ENCODE results near the gene BMP7. TPM values are rescaled to one million over a fixed set of nuclear protein-coding genes. Genes with fewer than 3 reads are reported as not detected.

BMP7 gene
- total and polyA plus RNA-seq, 2 of the 13 experiments (the other 11 are each of a cell fraction or from before 2014, with no cell fraction given): not detected

DNA sequence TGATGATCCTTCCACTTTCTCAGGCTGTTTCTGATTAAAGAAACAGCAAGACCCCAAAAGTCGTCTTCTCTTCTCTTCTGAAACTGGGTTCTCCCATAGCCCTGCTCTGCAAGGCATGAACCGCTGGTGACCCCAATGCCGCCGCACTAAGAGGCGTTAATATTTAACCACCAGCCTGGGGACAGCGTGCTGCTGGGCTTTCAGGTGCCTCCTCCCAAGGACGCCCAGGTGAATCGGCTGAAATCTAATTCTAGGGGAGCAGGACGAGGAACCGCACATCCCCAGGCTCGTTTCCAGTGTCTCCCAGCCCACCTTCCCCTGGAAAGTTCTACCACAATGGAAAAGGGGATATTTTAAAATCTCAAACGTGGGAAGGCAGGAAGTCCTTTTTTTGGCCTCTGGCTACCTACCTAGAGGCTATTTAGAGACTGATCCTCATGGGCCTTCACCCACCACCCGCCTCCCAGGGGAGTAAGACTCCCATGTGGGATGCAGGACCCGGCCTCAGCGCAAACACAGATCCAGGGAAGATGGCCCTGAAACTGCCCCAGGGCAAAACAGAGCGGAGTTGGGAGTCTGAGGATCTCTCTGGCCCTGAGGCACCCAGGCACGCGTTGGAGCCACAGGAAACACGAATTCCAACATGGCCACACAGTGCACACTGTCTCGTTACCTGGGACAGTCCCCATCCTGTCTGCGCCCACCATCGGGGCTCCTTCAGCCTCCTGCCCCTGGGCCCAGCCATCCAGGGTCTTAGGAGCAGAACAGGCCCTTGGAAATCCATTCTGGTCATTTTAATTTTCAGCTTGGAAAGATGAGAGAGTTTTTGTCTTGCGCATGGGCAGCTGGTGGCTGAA lies 56.2 kb downstream of the BMP7 start (continued):
- TF ChIP-seq ZNF816 (CRISPR knock-in tag; IDR thresholded peaks at IDR 0.05; ENCODE audit: borderline replicate concordance) (0 out of 2 replicates have a peak, but pooled peaks have one; percentile 40), ZNF547 (CRISPR knock-in tag; IDR thresholded peaks at IDR 0.05) (peak; percentile 58; the same call in 1 of the 2 replicates), HDAC1 (CRISPR knock-in tag; IDR thresholded peaks at IDR 0.05) (peak; percentile 44; the same call in 1 of the 2 replicates), SALL1 (CRISPR knock-in tag; IDR thresholded peaks at IDR 0.05) (peak; percentile 56; the same call in 1 of the 2 replicates), ZC3H4 (CRISPR knock-in tag; IDR thresholded peaks at IDR 0.05; ENCODE audit: borderline replicate concordance) (no peak), ZNF543 (CRISPR knock-in tag; IDR thresholded peaks at IDR 0.05) (0 out of 2 replicates have a peak, but pooled peaks have one; percentile 18), PHF21A (CRISPR knock-in tag; IDR thresholded peaks at IDR 0.05) (peak; percentile 53), RXRB (CRISPR knock-in tag; IDR thresholded peaks at IDR 0.05; ENCODE audit: borderline replicate concordance) (peak; percentile 58; the same call in 1 of the 2 replicates), FOXC1 (CRISPR knock-in tag; IDR thresholded peaks at IDR 0.05; ENCODE audit: borderline replicate concordance) (0 out of 2 replicates have a peak, but pooled peaks have one; percentile 42), ZSCAN30 (CRISPR knock-in tag; IDR thresholded peaks at IDR 0.05) (no peak), TCF7 (IDR thresholded peaks at IDR 0.05; ENCODE audit: low read depth) (no peak)
- TF ChIP-seq, protein P1, sequence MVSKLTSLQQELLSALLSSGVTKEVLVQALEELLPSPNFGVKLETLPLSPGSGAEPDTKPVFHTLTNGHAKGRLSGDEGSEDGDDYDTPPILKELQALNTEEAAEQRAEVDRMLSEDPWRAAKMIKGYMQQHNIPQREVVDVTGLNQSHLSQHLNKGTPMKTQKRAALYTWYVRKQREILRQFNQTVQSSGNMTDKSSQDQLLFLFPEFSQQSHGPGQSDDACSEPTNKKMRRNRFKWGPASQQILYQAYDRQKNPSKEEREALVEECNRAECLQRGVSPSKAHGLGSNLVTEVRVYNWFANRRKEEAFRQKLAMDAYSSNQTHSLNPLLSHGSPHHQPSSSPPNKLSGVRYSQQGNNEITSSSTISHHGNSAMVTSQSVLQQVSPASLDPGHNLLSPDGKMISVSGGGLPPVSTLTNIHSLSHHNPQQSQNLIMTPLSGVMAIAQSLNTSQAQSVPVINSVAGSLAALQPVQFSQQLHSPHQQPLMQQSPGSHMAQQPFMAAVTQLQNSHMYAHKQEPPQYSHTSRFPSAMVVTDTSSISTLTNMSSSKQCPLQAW (CRISPR knock-in tag; IDR thresholded peaks at IDR 0.05): peak; percentile 99
- TF ChIP-seq, protein P2, sequence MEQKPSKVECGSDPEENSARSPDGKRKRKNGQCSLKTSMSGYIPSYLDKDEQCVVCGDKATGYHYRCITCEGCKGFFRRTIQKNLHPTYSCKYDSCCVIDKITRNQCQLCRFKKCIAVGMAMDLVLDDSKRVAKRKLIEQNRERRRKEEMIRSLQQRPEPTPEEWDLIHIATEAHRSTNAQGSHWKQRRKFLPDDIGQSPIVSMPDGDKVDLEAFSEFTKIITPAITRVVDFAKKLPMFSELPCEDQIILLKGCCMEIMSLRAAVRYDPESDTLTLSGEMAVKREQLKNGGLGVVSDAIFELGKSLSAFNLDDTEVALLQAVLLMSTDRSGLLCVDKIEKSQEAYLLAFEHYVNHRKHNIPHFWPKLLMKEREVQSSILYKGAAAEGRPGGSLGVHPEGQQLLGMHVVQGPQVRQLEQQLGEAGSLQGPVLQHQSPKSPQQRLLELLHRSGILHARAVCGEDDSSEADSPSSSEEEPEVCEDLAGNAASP (CRISPR knock-in tag; IDR thresholded peaks at IDR 0.05; ENCODE audit: borderline replicate concordance): peak; percentile 18; the same call in 1 of the 2 replicates
- TF ChIP-seq, protein P3, sequence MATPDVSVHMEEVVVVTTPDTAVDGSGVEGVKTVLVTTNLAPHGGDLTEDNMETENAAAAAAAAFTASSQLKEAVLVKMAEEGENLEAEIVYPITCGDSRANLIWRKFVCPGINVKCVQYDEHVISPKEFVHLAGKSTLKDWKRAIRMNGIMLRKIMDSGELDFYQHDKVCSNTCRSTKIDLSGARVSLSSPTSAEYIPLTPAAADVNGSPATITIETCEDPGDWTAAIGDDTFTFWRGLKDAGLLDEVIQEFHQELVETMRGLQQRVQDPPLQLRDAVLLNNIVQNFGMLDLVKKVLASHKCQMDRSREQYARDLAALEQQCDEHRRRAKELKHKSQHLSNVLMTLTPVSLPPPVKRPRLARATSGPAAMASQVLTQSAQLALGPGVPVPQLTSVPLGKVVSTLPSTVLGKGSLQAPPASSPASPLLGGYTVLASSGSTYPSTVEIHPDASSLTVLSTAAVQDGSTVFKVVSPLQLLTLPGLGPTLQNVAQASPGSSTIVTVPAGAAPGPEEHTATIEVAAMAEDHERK (CRISPR knock-in tag; IDR thresholded peaks at IDR 0.05; ENCODE audit: low read depth): no peak
- TF ChIP-seq, protein P4, sequence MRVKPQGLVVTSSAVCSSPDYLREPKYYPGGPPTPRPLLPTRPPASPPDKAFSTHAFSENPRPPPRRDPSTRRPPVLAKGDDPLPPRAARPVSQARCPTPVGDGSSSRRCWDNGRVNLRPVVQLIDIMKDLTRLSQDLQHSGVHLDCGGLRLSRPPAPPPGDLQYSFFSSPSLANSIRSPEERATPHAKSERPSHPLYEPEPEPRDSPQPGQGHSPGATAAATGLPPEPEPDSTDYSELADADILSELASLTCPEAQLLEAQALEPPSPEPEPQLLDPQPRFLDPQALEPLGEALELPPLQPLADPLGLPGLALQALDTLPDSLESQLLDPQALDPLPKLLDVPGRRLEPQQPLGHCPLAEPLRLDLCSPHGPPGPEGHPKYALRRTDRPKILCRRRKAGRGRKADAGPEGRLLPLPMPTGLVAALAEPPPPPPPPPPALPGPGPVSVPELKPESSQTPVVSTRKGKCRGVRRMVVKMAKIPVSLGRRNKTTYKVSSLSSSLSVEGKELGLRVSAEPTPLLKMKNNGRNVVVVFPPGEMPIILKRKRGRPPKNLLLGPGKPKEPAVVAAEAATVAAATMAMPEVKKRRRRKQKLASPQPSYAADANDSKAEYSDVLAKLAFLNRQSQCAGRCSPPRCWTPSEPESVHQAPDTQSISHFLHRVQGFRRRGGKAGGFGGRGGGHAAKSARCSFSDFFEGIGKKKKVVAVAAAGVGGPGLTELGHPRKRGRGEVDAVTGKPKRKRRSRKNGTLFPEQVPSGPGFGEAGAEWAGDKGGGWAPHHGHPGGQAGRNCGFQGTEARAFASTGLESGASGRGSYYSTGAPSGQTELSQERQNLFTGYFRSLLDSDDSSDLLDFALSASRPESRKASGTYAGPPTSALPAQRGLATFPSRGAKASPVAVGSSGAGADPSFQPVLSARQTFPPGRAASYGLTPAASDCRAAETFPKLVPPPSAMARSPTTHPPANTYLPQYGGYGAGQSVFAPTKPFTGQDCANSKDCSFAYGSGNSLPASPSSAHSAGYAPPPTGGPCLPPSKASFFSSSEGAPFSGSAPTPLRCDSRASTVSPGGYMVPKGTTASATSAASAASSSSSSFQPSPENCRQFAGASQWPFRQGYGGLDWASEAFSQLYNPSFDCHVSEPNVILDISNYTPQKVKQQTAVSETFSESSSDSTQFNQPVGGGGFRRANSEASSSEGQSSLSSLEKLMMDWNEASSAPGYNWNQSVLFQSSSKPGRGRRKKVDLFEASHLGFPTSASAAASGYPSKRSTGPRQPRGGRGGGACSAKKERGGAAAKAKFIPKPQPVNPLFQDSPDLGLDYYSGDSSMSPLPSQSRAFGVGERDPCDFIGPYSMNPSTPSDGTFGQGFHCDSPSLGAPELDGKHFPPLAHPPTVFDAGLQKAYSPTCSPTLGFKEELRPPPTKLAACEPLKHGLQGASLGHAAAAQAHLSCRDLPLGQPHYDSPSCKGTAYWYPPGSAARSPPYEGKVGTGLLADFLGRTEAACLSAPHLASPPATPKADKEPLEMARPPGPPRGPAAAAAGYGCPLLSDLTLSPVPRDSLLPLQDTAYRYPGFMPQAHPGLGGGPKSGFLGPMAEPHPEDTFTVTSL (CRISPR knock-in tag; IDR thresholded peaks at IDR 0.05; ENCODE audit: borderline replicate concordance): 0 out of 2 replicates have a peak, but pooled peaks have one; percentile 47
- TF ChIP-seq, protein P5, sequence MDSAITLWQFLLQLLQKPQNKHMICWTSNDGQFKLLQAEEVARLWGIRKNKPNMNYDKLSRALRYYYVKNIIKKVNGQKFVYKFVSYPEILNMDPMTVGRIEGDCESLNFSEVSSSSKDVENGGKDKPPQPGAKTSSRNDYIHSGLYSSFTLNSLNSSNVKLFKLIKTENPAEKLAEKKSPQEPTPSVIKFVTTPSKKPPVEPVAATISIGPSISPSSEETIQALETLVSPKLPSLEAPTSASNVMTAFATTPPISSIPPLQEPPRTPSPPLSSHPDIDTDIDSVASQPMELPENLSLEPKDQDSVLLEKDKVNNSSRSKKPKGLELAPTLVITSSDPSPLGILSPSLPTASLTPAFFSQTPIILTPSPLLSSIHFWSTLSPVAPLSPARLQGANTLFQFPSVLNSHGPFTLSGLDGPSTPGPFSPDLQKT (CRISPR knock-in tag; IDR thresholded peaks at IDR 0.05; ENCODE audit: borderline replicate concordance): no peak
